Panc1 (cell line): ENCODE measurements around the gene TMEM91. TPM values are rescaled to one million over a fixed set of nuclear protein-coding genes. Genes with fewer than 3 reads are reported as not detected.

Source experiments
- ATAC-seq: fragments of 200-7000 bp; cut with Tn5 transposase; 2 replicates; pipeline ENCODE4 v1.9.1; 2020; ENCODE audit warnings: mild to moderate bottlenecking, moderate library complexity
- BruUV-seq: library from RNA; stranded (reverse); fragments of 400-500 nt; replicated peaks from 2 replicates; lab custom pipeline; 2021; lab: Mats Ljungman, UMichigan
- CTCF ChIA-PET: fragments of 300-600 bp; sonication (Branson Sonifier 250); formaldehyde crosslinking; loops from one replicate; lab custom pipeline; 2022; ENCODE audit warnings: antibody characterized with exemption; lab: Charles Lee
- POLR2A ChIA-PET: fragments of 300-600 bp; sonication (Branson Sonifier 250); formaldehyde crosslinking; loops from one replicate; lab custom pipeline; 2022; ENCODE audit warnings: antibody characterized with exemption; lab: Charles Lee
- DNase-seq: peaks from one replicate; pipeline ENCODE4 v3.0.0-alpha.2; 2010; ENCODE audit warnings: low read depth, low spot score
- H3K27ac ChIP-seq: 2 replicates; pipeline ENCODE4 v1.5.1; 2011; ENCODE audit warnings: mild to moderate bottlenecking, low read length, inconsistent platforms
- H3K27me3 ChIP-seq: fragments of 200-500 bp; sonication (Bioruptor generic); 2 replicates; pipeline ENCODE4 v1.6.0; 2014; ENCODE audit warnings: low read length, inconsistent platforms; ENCODE audit not compliant: control insufficient read depth, insufficient read depth
- H3K36me3 ChIP-seq: fragments of 200-500 bp; sonication (Bioruptor generic); 2 replicates; pipeline ENCODE4 v1.5.1; 2014; ENCODE audit warnings: inconsistent platforms, mild to moderate bottlenecking, low read length, moderate library complexity; ENCODE audit not compliant: control insufficient read depth, insufficient read depth
- H3K4me1 ChIP-seq: 2 replicates; pipeline ENCODE4 v1.5.1; 2011; ENCODE audit warnings: inconsistent platforms, mild to moderate bottlenecking, low read length, moderate library complexity; ENCODE audit not compliant: control insufficient read depth, insufficient read depth
- H3K4me3 ChIP-seq, 2 experiments: 2 replicates each; pipeline ENCODE4 v1.5.1; 2011 to 2012; ENCODE audit warnings: low read depth in 2 of 2, low read length in 2 of 2, mild to moderate bottlenecking in 2 of 2, inconsistent platforms in 1 of 2, moderate library complexity in 1 of 2
- H3K9me3 ChIP-seq: fragments of 200-500 bp; sonication (Bioruptor generic); 2 replicates; pipeline ENCODE4 v1.5.1; 2014; ENCODE audit warnings: low read depth, mild to moderate bottlenecking, inconsistent platforms, low read length, moderate library complexity; ENCODE audit not compliant: control insufficient read depth, insufficient read depth
- POLR2AphosphoS5 ChIP-seq: IDR thresholded peaks from 2 replicates; pipeline ENCODE4 v1.6.1; 2012; ENCODE audit warnings: mild to moderate bottlenecking, low read depth, low read length, moderate library complexity
- SIN3A ChIP-seq: IDR thresholded peaks from 2 replicates; pipeline ENCODE4 v1.6.1; 2012; ENCODE audit warnings: low read depth, mild to moderate bottlenecking, low read length, moderate library complexity, borderline replicate concordance; ENCODE audit not compliant: insufficient read depth
- TCF7L2 ChIP-seq: IDR thresholded peaks from 2 replicates; pipeline ENCODE4 v1.6.1; 2011; ENCODE audit warnings: mild to moderate bottlenecking, low read depth, low read length, inconsistent platforms
- in situ Hi-C: cut with HindIII; loops from 2 replicates; pipeline ENCODE4 v1.10.0; 2016; ENCODE audit warnings: low sequenced_read_pairs, low pct_unique_long_range_greater_than_20kb
- intact Hi-C: fragments of 100-400 bp; cut with micrococcal nuclease; formaldehyde crosslinking; loops from one replicate; pipeline ENCODE4 v1.10.0; 2022; ENCODE audit not compliant: unreplicated experiment
- total RNA-seq: library from RNA; stranded (reverse); gene quantifications from one replicate; pipeline ENCODE4 v1.2.1, GENCODE V29; 2021; ENCODE audit not compliant: unreplicated experiment
- TF ChIP-seq, protein P1 (sequence below), 2 experiments: IDR thresholded peaks; 2 replicates each; pipeline ENCODE4 v1.6.1; 2011 to 2012; ENCODE audit warnings: low read depth in 2 of 2, control low read depth in 1 of 2, low read length in 1 of 2, mild to moderate bottlenecking in 1 of 2, moderate library complexity in 1 of 2; ENCODE audit not compliant: insufficient read depth in 1 of 2
- TF ChIP-seq, protein P2 (sequence below): fragments of 450-650 bp; IDR thresholded peaks from 2 replicates; pipeline ENCODE4 v1.5.1; 2017; ENCODE audit warnings: mild to moderate bottlenecking

The TMEM91 gene
- total RNA-seq, 1 experiment from 2014 or later: 4.4 TPM

DNA sequence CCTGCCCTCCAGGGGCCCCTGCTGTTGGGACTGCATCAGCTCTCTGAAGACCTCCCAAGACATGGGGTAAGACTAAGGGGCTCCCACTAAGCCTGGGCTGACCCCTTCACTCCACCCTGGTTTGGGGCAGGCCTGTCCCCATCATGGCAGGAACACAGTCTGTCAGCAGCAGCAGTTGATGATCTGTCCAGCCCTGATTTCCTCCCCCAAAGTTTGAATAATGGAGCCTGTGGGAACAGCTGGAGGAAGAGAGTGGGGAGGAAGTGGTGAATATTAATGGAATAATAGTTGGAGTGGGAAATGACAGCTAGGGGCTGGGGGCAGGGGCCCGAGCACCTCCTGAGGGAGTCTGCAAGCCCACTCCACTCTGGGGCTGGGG lies 52.1 kb downstream of the TMEM91 start:
- ChIA-PET POLR2A (no interaction called here), CTCF (no interaction called here)
- TF ChIP-seq, protein P1, sequence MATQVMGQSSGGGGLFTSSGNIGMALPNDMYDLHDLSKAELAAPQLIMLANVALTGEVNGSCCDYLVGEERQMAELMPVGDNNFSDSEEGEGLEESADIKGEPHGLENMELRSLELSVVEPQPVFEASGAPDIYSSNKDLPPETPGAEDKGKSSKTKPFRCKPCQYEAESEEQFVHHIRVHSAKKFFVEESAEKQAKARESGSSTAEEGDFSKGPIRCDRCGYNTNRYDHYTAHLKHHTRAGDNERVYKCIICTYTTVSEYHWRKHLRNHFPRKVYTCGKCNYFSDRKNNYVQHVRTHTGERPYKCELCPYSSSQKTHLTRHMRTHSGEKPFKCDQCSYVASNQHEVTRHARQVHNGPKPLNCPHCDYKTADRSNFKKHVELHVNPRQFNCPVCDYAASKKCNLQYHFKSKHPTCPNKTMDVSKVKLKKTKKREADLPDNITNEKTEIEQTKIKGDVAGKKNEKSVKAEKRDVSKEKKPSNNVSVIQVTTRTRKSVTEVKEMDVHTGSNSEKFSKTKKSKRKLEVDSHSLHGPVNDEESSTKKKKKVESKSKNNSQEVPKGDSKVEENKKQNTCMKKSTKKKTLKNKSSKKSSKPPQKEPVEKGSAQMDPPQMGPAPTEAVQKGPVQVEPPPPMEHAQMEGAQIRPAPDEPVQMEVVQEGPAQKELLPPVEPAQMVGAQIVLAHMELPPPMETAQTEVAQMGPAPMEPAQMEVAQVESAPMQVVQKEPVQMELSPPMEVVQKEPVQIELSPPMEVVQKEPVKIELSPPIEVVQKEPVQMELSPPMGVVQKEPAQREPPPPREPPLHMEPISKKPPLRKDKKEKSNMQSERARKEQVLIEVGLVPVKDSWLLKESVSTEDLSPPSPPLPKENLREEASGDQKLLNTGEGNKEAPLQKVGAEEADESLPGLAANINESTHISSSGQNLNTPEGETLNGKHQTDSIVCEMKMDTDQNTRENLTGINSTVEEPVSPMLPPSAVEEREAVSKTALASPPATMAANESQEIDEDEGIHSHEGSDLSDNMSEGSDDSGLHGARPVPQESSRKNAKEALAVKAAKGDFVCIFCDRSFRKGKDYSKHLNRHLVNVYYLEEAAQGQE (IDR thresholded peaks at IDR 0.05; ENCODE audit: insufficient read depth in 1 of 2, low read depth in 2 of 2, low read length in 1 of 2): no peak
- TF ChIP-seq, protein P2, sequence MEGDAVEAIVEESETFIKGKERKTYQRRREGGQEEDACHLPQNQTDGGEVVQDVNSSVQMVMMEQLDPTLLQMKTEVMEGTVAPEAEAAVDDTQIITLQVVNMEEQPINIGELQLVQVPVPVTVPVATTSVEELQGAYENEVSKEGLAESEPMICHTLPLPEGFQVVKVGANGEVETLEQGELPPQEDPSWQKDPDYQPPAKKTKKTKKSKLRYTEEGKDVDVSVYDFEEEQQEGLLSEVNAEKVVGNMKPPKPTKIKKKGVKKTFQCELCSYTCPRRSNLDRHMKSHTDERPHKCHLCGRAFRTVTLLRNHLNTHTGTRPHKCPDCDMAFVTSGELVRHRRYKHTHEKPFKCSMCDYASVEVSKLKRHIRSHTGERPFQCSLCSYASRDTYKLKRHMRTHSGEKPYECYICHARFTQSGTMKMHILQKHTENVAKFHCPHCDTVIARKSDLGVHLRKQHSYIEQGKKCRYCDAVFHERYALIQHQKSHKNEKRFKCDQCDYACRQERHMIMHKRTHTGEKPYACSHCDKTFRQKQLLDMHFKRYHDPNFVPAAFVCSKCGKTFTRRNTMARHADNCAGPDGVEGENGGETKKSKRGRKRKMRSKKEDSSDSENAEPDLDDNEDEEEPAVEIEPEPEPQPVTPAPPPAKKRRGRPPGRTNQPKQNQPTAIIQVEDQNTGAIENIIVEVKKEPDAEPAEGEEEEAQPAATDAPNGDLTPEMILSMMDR: no peak
- no peak for TF ChIP-seq POLR2AphosphoS5
- TF ChIP-seq SIN3A: no peak
- no peak for TF ChIP-seq TCF7L2
- no TSS peak for BruUV-seq
- in situ Hi-C loops (no loop called here), intact Hi-C loops (no loop called here)
- no peaks in the 10 kb centered on the region for H3K4me1 ChIP-seq
- no peaks in the 10 kb centered on the region for H3K27me3 ChIP-seq
- H3K27ac ChIP-seq: no peak overlapping the region
- H3K9me3 ChIP-seq: no peaks in the 10 kb centered on the region
- no peak overlapping the region for H3K4me3 ChIP-seq
- no peaks in the 10 kb centered on the region for H3K36me3 ChIP-seq
- no peak for ATAC-seq
- no peak for DNase-seq

DNA sequence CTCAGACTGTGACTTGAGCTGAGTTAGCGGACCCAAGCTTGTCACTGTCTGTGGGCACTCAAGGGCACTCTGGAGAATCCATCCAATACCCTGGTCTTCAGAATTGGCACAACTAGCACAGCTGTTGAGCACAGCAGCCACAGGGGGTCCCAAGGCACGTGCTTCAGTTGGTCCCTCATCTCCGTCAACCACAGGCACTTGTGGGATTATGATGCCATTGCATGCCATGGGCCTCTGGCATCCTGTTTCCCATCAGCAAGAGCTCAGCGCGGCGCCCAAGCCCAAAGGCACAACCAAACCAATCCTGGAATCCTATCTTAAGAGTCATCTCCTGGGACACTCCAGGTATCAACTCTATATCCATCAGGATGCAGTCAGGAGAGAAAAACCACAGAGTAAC lies 54.6 kb downstream of the TMEM91 start:
- intact Hi-C loops: no loop called here
- H3K4me3 ChIP-seq: no peak overlapping the region
- H3K27me3 ChIP-seq: no peaks in the 10 kb centered on the region
- in situ Hi-C loops: no loop called here
- ATAC-seq (no peak), DNase-seq (no peak)
- no peak overlapping the region for H3K27ac ChIP-seq
- BruUV-seq: no TSS peak
- no peaks in the 10 kb centered on the region for H3K4me1 ChIP-seq
- ChIA-PET CTCF (no interaction called here), POLR2A (no interaction called here)
- TF ChIP-seq TCF7L2 (no peak), SIN3A (no peak), POLR2AphosphoS5 (no peak)
- TF ChIP-seq, protein P2: no peak
- H3K36me3 ChIP-seq: no peaks in the 10 kb centered on the region
- H3K9me3 ChIP-seq: no peaks in the 10 kb centered on the region
